GM23248 (cell line): ENCODE results near the gene SNRPA.

Experiments used
- EZH2 ChIP-seq: fragments of 200-600 bp; sonication (generic); IDR thresholded peaks from 2 replicates; pipeline ENCODE4 v1.6.1; 2018; ENCODE audit warnings: antibody characterized with exemption, mild to moderate bottlenecking; ENCODE audit not compliant: insufficient read depth, poor library complexity, severe bottlenecking
- EZH2phosphoT487 ChIP-seq: fragments of 200-600 bp; sonication (generic); IDR thresholded peaks from 2 replicates; pipeline ENCODE4 v1.6.1; 2018; ENCODE audit warnings: antibody characterized with exemption, moderate library complexity, mild to moderate bottlenecking, low read depth; ENCODE audit not compliant: insufficient read depth

DNA sequence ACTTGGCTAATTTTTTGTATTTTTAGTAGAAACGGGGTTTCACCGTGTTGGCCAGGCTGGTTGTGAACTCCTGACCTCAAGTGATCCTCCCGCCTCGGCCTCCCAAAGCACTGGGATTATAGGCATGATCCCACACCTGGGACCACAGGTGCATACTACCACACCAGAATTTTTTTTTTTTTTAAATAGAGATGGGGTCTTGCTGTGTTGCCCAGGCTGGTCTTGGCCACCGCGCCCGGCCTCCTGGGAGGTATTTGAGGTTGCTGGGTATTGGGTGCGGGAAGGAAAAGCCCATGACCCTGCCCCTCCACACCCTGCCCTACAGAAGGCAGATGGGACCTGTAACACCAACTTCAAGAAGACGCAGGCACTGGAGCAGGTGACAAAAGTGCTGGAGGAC is 14.3 kb upstream of the SNRPA start:
- TF ChIP-seq EZH2phosphoT487 (no peak), EZH2 (no peak)
